ENCODE results near the gene IL10RB.

- no peak for TF ChIP-seq CTCF (IDR thresholded peaks at IDR 0.05; ENCODE audit: poor library complexity)
- no peak for TF ChIP-seq EZH2 (IDR thresholded peaks at IDR 0.05; ENCODE audit: borderline replicate concordance)
Observed at GRCh38 chr21:33345751-33346238, 79.6 kb downstream of the IL10RB start.

Data from hepatocyte (in vitro differentiated cells).